Effector CD8-positive, alpha-beta T cell (primary cell): ENCODE data around the gene PLCB2.

Experiments
- DNase-seq: peaks from one replicate; lab custom pipeline; 2025; lab: John Stamatoyannopoulos, UW

The PLCB2 gene

DNA sequence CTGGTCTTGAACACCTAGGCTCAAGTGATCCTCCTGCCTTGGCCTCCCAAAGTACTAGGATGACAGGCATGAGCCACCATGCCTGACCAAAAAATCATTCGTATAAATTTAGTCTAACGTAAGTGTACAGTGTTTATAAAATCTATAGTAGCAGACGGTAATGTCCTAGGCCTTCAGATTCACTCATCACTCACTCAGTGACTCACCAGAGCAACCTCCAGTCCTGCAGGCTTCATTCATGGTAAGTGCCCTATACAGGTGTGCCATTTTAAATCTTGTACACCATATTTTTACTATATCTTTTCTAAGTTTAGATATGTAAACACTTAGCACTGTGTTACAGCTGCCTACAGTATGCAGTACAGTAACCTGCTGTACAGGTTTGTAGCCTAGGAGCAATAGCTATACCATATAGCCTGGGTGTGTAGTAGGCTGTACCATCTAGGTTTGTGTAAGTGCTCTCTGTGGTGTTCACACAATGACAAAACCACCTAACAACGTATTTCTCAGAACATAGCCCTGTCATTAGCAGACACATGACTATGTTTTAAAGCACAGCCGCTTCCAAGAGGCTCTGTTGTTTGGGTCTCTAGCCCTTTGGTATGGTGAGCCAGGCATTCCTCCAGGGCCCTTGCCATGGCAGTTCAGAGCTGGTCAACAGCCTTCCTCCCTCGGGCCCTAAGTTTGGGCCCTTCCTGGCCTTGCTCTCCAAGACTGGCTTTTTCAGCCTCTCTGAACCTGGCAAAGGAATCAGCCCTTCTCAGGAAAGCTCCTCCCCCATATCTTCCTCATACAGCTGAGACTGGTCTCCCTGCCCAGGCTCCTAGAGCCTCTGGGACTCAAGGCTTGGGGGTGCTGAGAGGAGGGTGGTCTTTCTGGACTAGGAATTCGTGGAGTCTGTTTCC is 34.9 kb upstream of the PLCB2 start:
- DNase-seq: no peak

- no peak for DNase-seq
Observed at GRCh38 chr15:40340740-40341400, 33.1 kb upstream of the PLCB2 start, which contains the start of gene CCDC9B. Gene CCDC9B (minus strand): TSS chr15:40340939. CDS start chr15:40340819, 120 bp downstream.

DNA sequence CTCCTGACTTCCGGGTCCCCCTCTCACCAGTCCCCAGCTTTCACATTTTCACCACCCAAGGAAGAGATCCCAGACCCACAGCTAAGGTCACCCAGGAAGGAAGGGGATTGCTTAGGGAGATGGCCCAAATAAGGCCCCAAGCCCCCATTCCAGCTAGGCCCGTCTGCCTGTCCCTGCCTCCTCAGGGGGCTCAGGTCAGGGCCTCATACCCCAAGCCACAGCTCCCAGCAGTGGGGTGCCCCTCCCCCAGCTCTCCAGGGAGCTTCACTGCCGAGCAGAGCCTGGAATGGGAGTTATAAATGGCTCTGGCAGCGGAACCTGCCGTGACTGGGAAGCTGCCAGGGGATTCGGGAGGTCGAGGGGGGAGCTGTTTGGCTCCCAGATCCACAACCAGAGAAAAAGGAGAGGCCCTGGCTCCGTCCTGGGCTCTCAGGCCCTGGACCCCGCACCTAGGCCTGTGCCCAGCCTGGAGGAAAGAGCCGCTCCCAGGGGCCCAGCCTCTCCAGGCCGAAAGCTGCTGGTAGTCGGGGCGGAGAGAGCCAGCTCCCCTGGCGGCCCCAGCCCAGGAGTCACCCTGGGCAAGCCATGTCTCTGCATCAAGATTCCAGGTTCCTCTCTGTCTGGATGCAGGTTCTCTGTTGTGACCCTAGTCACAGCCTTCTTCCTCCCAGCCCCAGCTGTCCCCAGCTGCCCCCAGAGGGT is 32.5 kb upstream of the PLCB2 start:
- DNase-seq: no peak

DNA sequence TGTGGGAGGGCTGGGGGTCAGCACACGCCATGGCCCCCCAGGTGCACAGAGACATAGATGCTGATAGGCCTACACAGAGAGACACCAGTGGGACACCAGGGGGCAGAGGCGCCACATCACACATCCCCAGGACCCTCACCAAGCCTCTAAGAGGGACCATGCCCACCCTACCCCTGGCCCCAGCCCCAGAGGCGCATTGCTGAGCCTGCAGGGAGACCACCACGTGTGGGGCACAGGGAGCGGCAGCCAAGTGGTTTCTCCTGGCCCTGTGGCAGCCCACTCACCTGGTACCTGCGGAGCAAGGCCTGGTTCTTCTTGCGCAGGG is 31.8 kb upstream of the PLCB2 start:
- DNase-seq: no peak

- no peak for DNase-seq
Observed at GRCh38 chr15:40338921-40339620, 31.3 kb upstream of the PLCB2 start.

DNA sequence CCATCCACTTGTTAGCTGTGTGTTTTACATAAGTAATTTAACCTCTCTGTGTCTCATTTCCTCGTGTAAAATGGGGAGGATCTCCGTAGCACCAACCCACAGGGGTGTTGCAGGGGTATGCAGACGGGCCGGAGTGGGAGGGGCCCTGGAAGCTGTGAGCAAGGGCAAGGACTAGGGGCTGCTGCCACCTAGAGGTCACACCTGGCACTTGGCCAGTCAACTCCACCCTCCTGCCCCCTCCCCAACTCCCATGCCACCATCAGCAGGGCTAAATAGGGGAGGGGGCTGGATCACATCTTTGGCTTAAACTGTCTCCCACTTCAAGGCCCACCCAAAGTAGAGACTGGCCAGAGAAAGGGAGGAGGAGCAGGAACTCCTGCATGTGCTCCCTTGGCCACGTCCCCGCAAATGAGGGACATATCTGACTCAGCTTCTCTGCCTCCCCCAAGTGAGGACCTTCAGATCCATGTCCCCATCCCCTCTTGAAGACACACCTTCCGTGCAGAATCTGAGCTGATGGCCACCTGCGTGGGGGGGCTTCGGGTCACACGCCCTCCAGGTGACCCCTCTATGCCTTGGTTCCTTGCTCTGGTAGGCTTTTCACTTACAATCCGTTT is 30.4 kb upstream of the PLCB2 start:
- DNase-seq: peak; percentile 58

- no peak for DNase-seq
Observed at GRCh38 chr15:40337597-40337996, 29.9 kb upstream of the PLCB2 start.

DNA sequence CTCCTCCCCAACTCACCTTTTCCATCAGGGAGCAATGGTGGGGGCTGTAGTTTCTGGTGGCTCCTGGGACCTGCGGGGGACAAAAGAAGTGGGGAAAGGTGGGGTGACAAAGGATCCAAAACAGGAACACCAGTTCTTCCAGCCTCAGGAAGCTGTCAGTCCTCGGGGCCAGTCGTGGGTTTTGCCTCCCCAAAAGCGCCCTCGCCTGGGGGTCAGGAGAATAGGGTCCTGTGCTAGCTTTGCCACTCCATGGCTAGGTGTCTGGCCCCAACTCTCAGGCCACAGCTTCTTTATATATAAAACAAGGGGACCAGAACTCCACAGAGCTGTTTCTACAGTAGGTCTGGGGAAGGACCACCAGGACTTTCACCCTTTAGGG is 29.0 kb upstream of the PLCB2 start:
- DNase-seq: no peak

GRCh38 chr15:40335938-40336743 is 28.4 kb upstream of the PLCB2 start:
- no peak for DNase-seq

- no peak for DNase-seq
Observed at GRCh38 chr15:40334941-40335795, 27.4 kb upstream of the PLCB2 start.

DNA sequence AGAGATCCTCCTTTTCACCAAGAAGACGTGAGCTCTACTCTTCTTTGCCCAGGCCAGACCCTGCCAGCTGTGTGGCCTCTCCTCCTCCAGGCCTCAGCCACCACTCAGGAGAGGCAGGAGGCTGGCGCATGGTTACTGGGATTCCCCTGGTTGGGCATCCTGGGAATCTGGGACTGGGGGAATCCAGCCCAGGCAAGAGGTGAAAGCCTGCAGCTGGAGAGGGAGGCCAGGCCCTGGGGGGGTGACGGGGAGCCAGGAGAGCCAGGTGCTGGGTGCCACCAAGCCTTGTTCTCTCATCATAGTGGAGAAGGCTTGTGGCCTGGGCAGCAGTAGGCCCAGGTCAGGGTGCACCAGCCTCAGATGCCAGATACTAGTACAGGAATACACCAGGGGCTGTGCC is 26.8 kb upstream of the PLCB2 start:
- DNase-seq: no peak

GRCh38 chr15:40333922-40334492 is 26.3 kb upstream of the PLCB2 start:
- DNase-seq: no peak

DNA sequence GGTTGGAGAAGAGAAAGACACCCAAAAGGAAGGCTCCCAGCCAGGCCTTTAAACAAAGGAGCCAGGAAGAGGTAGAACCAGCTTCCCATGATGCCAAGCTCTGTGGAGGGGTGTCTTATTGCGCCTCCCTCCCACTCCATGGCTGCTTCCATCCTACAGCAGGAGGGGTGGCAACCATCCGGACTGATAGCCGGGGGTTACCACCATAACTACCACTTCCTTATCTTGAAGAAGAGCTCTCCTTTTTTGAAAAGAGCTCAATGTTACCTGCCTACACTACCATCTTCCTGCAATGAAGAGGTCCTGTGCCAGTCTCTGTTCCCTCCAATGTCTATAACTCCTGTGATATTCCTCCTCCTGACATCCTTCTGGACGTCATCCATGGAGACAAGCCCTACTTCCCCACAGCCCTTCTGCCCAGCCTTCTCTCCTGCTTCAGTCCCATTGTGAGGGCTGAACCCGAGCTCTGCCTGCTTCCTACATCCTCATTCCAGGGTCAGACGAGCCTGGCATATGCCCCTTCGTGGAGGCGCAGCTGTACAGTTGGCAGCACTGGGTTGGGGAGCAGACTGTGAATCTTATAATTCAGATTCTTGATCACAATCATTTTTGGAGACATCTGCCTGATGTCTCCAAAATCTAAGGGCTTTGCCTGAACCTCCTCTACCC is 24.5 kb upstream of the PLCB2 start:
- no peak for DNase-seq

DNA sequence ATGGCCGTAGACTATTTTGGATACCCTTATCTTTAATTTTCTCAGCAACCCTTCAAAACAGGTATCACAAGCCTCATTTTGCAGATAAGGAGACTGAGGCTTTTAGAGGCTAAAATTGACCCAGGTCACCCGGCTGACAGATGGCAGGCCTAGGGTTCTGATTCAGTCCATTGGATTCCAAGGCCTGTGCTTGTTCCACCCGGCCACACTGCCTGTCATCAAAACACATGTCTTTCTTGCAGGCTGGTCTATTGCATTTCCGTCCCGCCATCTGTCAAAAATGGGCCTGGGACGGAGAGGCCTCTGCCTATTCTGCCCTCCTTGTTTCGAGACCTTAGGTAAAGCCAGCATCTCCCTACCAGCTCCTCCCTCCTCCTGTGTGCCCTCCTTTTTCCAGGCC is 23.9 kb upstream of the PLCB2 start:
- no peak for DNase-seq

GRCh38 chr15:40331026-40331425 is 23.3 kb upstream of the PLCB2 start:
- DNase-seq: no peak

- DNase-seq: no peak
Observed at GRCh38 chr15:40330368-40330836, 22.7 kb upstream of the PLCB2 start.

DNA sequence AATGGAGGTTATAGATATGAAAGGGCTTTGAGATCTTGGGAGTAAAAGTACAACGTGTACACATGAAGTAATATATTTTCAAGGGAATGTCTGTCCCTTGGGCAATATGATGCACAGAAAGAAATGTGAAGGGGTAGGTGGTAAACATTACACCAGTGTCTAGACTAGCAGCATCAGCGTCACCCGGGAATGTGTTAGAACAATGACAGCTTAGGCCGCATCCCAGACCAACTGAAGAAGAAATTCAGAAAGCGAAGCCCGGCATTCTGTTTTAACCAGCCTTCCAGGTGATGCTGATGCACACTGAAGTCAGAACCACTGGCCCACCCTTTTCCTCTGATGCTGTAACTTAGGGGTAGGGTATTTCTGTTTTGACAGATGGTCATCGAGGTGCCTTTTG is 22.1 kb upstream of the PLCB2 start:
- DNase-seq: no peak

- DNase-seq: no peak
Observed at GRCh38 chr15:40328751-40329150, 21.0 kb upstream of the PLCB2 start.

- no peak for DNase-seq
Observed at GRCh38 chr15:40328176-40328575, 20.4 kb upstream of the PLCB2 start.
